HEK293T (cell line): ENCODE measurements around the gene NAV2.

Source experiments
- CTCF ChIA-PET: fragments of 350-600 bp; formaldehyde crosslinking; extraction: SDS; loops from one replicate; lab custom pipeline; 2021; ENCODE audit warnings: antibody characterized with exemption, inconsistent platforms; lab: Yijun Ruan, JAX
- POLR2A ChIA-PET: fragments of 350-600 bp; formaldehyde crosslinking; extraction: SDS; loops from one replicate; lab custom pipeline; 2020; ENCODE audit warnings: antibody characterized with exemption, inconsistent platforms; lab: Yijun Ruan, JAX
- DNase-seq: peaks from one replicate; pipeline ENCODE4 v3.0.0; 2012; ENCODE audit warnings: mixed read lengths; ENCODE audit errors: extremely low spot score
- ARNT ChIP-seq: fragments of 450-650 bp; IDR thresholded peaks from 2 replicates; pipeline ENCODE4 v1.6.1; 2017; ENCODE audit warnings: mild to moderate bottlenecking
- BHLHE40 ChIP-seq: fragments of 450-650 bp; IDR thresholded peaks from 2 replicates; pipeline ENCODE4 v1.6.1; 2016; ENCODE audit warnings: mild to moderate bottlenecking, moderate library complexity, borderline replicate concordance
- CTBP1 ChIP-seq: fragments of 450-650 bp; IDR thresholded peaks from 2 replicates; pipeline ENCODE4 v1.6.1; 2016; ENCODE audit warnings: borderline replicate concordance
- ELF4 ChIP-seq: fragments of 450-650 bp; IDR thresholded peaks from 2 replicates; pipeline ENCODE4 v1.6.1; 2017; ENCODE audit warnings: antibody characterized with exemption
- FOXA1 ChIP-seq: fragments of 450-650 bp; IDR thresholded peaks from 2 replicates; pipeline ENCODE4 v1.6.1; 2016; ENCODE audit warnings: mild to moderate bottlenecking
- FOXK2 ChIP-seq: fragments of 450-650 bp; IDR thresholded peaks from 2 replicates; pipeline ENCODE4 v1.6.1; 2016; ENCODE audit warnings: mild to moderate bottlenecking
- FOXM1 ChIP-seq: fragments of 450-650 bp; IDR thresholded peaks from 2 replicates; pipeline ENCODE4 v1.6.1; 2017; ENCODE audit warnings: mild to moderate bottlenecking, borderline replicate concordance
- HDGF ChIP-seq: fragments of 450-650 bp; IDR thresholded peaks from 2 replicates; pipeline ENCODE4 v1.6.1; 2017; ENCODE audit warnings: antibody characterized with exemption, borderline replicate concordance
- L3MBTL2 ChIP-seq: fragments of 450-650 bp; conservative IDR thresholded peaks from 2 replicates; pipeline ENCODE4 v1.6.1; 2016; ENCODE audit warnings: mild to moderate bottlenecking
- LEF1 ChIP-seq: fragments of 450-650 bp; IDR thresholded peaks from 2 replicates; pipeline ENCODE4 v1.6.1; 2017; ENCODE audit warnings: mild to moderate bottlenecking, borderline replicate concordance
- NFRKB ChIP-seq: fragments of 450-650 bp; IDR thresholded peaks from 2 replicates; pipeline ENCODE4 v1.6.1; 2016; ENCODE audit warnings: mild to moderate bottlenecking, moderate library complexity
- PKNOX1 ChIP-seq: fragments of 450-650 bp; IDR thresholded peaks from 2 replicates; pipeline ENCODE4 v1.6.1; 2016
- SP1 ChIP-seq: fragments of 450-650 bp; IDR thresholded peaks from 2 replicates; pipeline ENCODE4 v1.6.1; 2017
- SUZ12 ChIP-seq: fragments of 450-650 bp; IDR thresholded peaks from 2 replicates; pipeline ENCODE4 v1.6.1; 2016; ENCODE audit warnings: mild to moderate bottlenecking
- TARDBP ChIP-seq: fragments of 450-650 bp; IDR thresholded peaks from 2 replicates; pipeline ENCODE4 v1.6.1; 2016
- ZNF384 ChIP-seq: fragments of 450-650 bp; IDR thresholded peaks from 2 replicates; pipeline ENCODE4 v1.6.1; 2016

The NAV2 gene

GRCh38 chr11:19871531-19871930, 158.9 kb downstream of the NAV2 start:
- DNase-seq, result no peak
- TF ChIP-seq ZNF384 (no peak), PKNOX1 (no peak)
- POLR2A ChIA-PET, result no interaction called here
- CTCF ChIA-PET, result no interaction called here

GRCh38 chr11:19872512-19873145, 160.0 kb downstream of the NAV2 start:
- ChIA-PET POLR2A (no interaction called here), CTCF (no interaction called here)
- no peak for DNase-seq
- TF ChIP-seq ARNT, result no peak
- TF ChIP-seq SP1, result no peak
- TF ChIP-seq FOXA1, result no peak
- no peak for TF ChIP-seq HDGF
- TF ChIP-seq LEF1, result no peak
- TF ChIP-seq TARDBP, result no peak
- no peak for TF ChIP-seq CTBP1
- no peak for TF ChIP-seq FOXM1
- TF ChIP-seq FOXK2, result no peak
- no peak for TF ChIP-seq NFRKB
- no peak for TF ChIP-seq ELF4
- no peak for TF ChIP-seq BHLHE40
- TF ChIP-seq ZNF384, result no peak
- TF ChIP-seq PKNOX1, result no peak
- no peak for TF ChIP-seq L3MBTL2
- no peak for TF ChIP-seq SUZ12

- no peak for DNase-seq
- CTCF ChIA-PET, result no interaction called here
- POLR2A ChIA-PET, result no interaction called here
- TF ChIP-seq HDGF, result no peak
- TF ChIP-seq FOXA1, result no peak
- TF ChIP-seq PKNOX1, result no peak
- no peak for TF ChIP-seq BHLHE40
- no peak for TF ChIP-seq NFRKB
- TF ChIP-seq SP1, result no peak
- no peak for TF ChIP-seq L3MBTL2
- no peak for TF ChIP-seq LEF1
- TF ChIP-seq CTBP1, result no peak
- TF ChIP-seq TARDBP, result no peak
- no peak for TF ChIP-seq FOXM1
- TF ChIP-seq ARNT, result no peak
- TF ChIP-seq ZNF384, result no peak
- TF ChIP-seq ELF4, result no peak
- no peak for TF ChIP-seq SUZ12
- no peak for TF ChIP-seq FOXK2
These were observed 161.1 kb downstream of the NAV2 start for GRCh38 chr11:19873730-19874129.

GRCh38 chr11:19874266-19874665, 161.6 kb downstream of the NAV2 start:
- TF ChIP-seq LEF1 (no peak), ZNF384 (no peak), ARNT (no peak), NFRKB (no peak), BHLHE40 (no peak), SUZ12 (no peak), ELF4 (no peak)
- no peak for DNase-seq
- POLR2A ChIA-PET, result no interaction called here
- CTCF ChIA-PET, result no interaction called here

GRCh38 chr11:19876750-19877149, 164.1 kb downstream of the NAV2 start:
- DNase-seq, result no peak
- ChIA-PET POLR2A (no interaction called here), CTCF (no interaction called here)
- no peak for TF ChIP-seq FOXK2
- no peak for TF ChIP-seq PKNOX1
- no peak for TF ChIP-seq ELF4
- no peak for TF ChIP-seq SUZ12
- TF ChIP-seq SP1, result no peak
- no peak for TF ChIP-seq BHLHE40
- TF ChIP-seq HDGF, result no peak
- TF ChIP-seq FOXA1, result no peak

GRCh38 chr11:19878520-19878919, 165.9 kb downstream of the NAV2 start:
- ChIA-PET CTCF (no interaction called here), POLR2A (no interaction called here)
- no peak for DNase-seq
- TF ChIP-seq PKNOX1, result no peak
- TF ChIP-seq ZNF384, result no peak
- no peak for TF ChIP-seq ELF4
- no peak for TF ChIP-seq HDGF
- no peak for TF ChIP-seq CTBP1
- TF ChIP-seq FOXM1, result no peak
- TF ChIP-seq SP1, result no peak
- TF ChIP-seq NFRKB, result no peak
- no peak for TF ChIP-seq SUZ12
- TF ChIP-seq ARNT, result no peak
